NCI-H1092 (cell line): ENCODE measurements around the gene CPLANE2.

Experiments
- DNase-seq: peaks from one replicate; lab custom pipeline; 2025; lab: John Stamatoyannopoulos, UW

CPLANE2 gene

DNA sequence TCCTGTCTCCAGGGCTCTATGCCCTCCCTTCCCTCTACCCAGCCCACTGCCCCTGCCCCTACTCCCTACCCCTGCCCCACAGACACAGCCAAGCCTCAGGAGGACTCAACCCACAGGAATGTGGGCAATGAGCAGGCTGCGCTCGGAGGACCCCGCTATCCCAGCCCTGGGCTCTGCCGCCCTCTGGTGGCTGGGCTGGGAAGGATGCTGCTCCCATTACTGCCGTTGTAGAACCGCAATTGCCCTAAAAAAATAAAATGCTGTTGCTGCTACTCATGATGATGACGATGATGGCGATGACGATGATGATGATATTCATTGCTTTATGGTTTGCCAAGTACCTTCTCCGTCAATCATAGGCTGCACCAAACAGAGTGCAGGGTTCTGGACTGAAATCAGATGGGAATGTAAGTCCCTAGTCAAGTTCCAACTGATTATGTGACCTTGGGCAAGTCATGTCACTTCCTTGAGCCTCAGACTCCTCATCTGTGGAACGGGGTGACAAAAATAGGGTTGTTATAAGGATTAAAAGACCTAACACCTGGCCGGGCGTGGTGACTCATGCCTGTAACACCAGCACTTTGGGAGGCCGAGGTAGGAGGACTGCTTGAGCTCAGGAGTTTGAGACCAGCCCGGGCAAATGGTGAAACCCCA lies 49.1 kb downstream of the CPLANE2 start:
- peak; percentile 55 for DNase-seq

- no peak for DNase-seq
Measured at GRCh38 chr1:16186655-16187235, 50.2 kb downstream of the CPLANE2 start.

DNA sequence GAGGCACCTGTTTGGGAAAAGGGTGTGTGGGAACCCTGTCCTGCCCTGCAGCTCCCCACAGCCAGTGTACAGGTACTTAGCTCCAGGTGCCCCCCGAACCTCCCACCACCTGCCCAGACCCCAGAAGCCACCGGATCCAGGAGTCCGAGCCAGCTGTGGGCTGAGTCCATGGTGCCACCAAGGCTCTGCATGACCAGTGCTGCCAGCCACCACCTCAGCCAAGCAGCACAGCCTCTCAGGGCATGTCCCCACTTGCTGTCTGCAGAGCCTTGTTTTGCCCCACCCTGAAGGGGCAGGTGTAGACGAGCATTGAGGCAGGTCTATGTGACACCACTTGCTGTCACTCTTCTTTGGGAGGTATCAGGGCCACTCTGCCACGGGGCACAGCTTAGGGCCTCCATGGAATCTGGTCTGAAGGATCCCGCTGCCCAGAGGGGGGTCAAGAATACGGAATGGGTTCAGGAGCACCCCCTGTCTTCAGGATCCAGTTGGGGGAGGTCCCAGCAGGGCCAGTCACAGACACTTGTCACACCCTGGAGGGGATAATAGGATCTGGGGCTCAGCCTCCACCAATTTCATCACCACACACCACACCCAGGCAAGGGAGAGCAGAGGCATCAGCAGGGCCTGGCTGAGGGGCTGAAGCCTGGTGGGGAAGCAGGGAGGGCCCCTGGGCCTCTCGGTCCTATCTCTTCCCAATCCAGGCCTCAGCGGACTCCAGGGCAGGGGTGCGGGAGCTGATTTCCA lies 52.3 kb downstream of the CPLANE2 start:
- DNase-seq, result no peak

- DNase-seq, result no peak
Measured at GRCh38 chr1:16183765-16184556, 53.0 kb downstream of the CPLANE2 start.

- no peak for DNase-seq
Measured at GRCh38 chr1:16183179-16183578, 53.8 kb downstream of the CPLANE2 start.

DNA sequence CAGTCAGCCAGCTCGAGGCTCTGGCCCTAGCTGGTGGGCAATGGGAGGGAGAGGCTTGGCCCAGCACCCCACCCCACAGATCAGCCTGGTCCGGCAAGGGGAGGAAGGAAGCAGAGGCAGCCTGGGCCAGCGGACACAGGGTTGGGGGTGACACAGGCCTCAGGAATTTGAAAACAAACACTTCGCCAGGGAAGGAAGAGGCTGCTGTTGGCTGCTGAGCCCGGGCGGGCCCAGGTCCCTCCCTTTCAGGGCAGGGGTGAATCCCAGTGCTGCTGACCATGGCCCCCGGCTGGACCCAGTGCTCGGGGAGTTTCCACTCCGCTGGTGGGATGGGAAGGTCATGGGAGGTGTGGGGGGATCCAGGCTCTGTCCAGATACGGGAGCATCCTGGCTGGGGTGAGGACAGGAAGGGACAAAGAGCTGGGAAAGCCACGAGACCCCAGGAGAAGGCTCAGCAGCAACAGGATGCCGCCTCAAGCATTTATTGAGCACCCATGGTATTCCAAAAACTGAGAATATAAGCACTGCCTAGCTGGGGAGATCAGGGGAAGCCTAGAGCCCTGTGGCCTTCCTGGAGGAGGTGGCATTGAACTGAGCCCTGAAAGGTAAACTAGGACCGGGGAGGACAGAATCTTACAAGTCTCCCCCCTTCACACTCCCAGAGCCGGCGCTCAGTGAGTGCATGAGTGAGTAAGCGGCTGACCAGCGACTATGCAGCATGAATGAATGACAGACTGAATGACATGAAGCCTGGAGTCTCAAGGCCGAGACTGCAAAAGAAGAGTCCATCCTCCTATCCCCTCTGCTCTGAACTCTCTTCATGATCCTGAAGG lies 54.9 kb downstream of the CPLANE2 start:
- DNase-seq, result no peak
